Lower leg skin (tissue), 4 donors: ENCODE measurements around the gene GHR. TPM values are rescaled to one million over a fixed set of nuclear protein-coding genes. Genes with fewer than 3 reads are reported as not detected.

Source experiments
- DNase-seq, 2 donors: peaks; one replicate each; pipeline ENCODE4 v3.0.0-alpha.2; 2019; ENCODE audit warnings: low spot score in 2 of 2
- H3K4me3 ChIP-seq: fragments of 200-600 bp; sonication (generic); 2 replicates; pipeline ENCODE4 v1.5.1; 2017; ENCODE audit warnings: mild to moderate bottlenecking, low read depth; ENCODE audit not compliant: poor library complexity, severe bottlenecking
- POLR2A ChIP-seq, 2 donors: fragments of 450-650 bp; IDR thresholded peaks; one replicate each; pipeline ENCODE4 v1.6.1; 2016 to 2017; ENCODE audit warnings: antibody characterized with exemption in 2 of 2, mild to moderate bottlenecking in 1 of 2, moderate library complexity in 1 of 2
- WGBS, 2 donors: methylation state at CpG; one replicate each; pipeline ENCODE4 v1.1.5; 2018; 5-methylcytosine and 5-hydroxymethylcytosine counted together
- intact Hi-C: fragments of 100-400 bp; cut with DNase I; formaldehyde crosslinking; loops from one replicate; pipeline ENCODE4 v1.15.0; 2023; ENCODE audit warnings: low total_unique reads
- total RNA-seq, 4 donors: library from RNA; depleted of rRNA; stranded (reverse); fragments of >200 nt; gene quantifications; one replicate each; pipeline ENCODE4 v1.1.0, GENCODE V29; 2016
- TF ChIP-seq, protein P1 (sequence below), 3 donors: fragments of 450-650 bp; IDR thresholded peaks; one replicate each; pipeline ENCODE4 v1.5.1; 2016; ENCODE audit warnings: antibody characterized with exemption in 3 of 3, mild to moderate bottlenecking in 3 of 3, moderate library complexity in 2 of 3

GHR gene
- total RNA-seq, 4 donors from 2014 or later = 10.5 to 23.1 (median 14.2) TPM

DNA sequence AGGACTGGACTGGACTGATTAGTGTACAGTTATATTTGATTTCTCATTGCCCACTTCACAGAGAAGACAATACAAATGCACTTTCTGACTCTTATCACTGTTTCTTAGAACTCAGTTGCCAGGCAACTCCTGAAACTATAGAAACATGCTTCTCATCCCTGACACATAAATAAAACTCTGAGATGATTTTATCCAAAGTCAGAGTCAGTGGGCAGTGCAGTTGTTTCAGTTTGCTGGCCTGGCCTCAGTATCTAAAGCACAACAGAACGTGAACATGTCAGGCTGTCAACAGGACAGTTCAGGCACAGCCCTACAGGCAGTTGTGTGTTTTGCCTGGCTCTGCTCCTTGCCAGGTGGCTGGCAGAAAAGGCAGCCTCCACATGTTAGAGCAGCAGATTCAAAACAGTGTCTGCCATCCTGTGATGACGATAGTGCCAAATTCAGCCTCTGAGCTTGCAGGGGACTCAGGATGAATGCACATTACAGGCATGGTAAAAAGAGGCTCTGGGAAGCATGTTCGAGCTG lies 268.2 kb downstream of the GHR start:
- no peak overlapping the region for H3K4me3 ChIP-seq
- intact Hi-C loops = no loop called here
- DNase-seq = no peak
- WGBS, 2 donors = 28 to 38% methylated on average over 3 of the region's 3 CpGs
- no peak for TF ChIP-seq POLR2A (IDR thresholded peaks at IDR 0.05)
- TF ChIP-seq, protein P1, sequence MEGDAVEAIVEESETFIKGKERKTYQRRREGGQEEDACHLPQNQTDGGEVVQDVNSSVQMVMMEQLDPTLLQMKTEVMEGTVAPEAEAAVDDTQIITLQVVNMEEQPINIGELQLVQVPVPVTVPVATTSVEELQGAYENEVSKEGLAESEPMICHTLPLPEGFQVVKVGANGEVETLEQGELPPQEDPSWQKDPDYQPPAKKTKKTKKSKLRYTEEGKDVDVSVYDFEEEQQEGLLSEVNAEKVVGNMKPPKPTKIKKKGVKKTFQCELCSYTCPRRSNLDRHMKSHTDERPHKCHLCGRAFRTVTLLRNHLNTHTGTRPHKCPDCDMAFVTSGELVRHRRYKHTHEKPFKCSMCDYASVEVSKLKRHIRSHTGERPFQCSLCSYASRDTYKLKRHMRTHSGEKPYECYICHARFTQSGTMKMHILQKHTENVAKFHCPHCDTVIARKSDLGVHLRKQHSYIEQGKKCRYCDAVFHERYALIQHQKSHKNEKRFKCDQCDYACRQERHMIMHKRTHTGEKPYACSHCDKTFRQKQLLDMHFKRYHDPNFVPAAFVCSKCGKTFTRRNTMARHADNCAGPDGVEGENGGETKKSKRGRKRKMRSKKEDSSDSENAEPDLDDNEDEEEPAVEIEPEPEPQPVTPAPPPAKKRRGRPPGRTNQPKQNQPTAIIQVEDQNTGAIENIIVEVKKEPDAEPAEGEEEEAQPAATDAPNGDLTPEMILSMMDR (IDR thresholded peaks at IDR 0.05) = no peak

GRCh38 chr5:42701351-42702059 lies 278.3 kb downstream of the GHR start:
- TF ChIP-seq, protein P1 (IDR thresholded peaks at IDR 0.05) = no peak
- TF ChIP-seq POLR2A (IDR thresholded peaks at IDR 0.05) = no peak
- 88 to 91% methylated on average over 7 of the region's 7 CpGs for WGBS, 2 donors
- intact Hi-C loops = no loop called here
- H3K4me3 ChIP-seq = no peak overlapping the region
- DNase-seq = no peak

DNA sequence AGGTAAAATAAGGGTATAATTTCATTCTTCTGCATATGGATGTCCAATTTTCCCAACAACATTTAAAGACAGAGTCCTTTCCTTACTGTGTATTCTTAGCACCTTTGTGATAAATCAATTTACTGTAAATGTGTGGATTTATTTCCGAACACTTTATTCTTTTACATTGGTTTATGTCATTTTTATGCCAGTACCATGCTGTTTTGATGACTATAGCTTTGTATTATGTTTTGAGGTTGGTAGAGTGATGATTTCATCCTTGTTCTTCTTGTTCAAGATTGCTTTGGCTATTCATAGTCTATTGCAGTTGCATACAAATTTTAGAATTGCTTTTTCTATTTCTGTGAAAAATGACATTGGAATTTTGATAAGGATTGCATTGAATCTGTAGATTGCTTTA lies 280.0 kb downstream of the GHR start:
- TF ChIP-seq, protein P1 (IDR thresholded peaks at IDR 0.05) = no peak
- no peak for TF ChIP-seq POLR2A (IDR thresholded peaks at IDR 0.05)
- 0 to 69% methylated on average over 1 of the region's 1 CpG for WGBS, 2 donors
- H3K4me3 ChIP-seq = no peak overlapping the region
- no peak for DNase-seq
- intact Hi-C loops = no loop called here

- no peak for DNase-seq
- 81 to 85% methylated on average over 3 of the region's 3 CpGs for WGBS, 2 donors
- intact Hi-C loops = no loop called here
- H3K4me3 ChIP-seq = no peak overlapping the region
- TF ChIP-seq, protein P1 (IDR thresholded peaks at IDR 0.05) = no peak
These were observed 292.5 kb downstream of the GHR start for GRCh38 chr5:42715785-42716184.

DNA sequence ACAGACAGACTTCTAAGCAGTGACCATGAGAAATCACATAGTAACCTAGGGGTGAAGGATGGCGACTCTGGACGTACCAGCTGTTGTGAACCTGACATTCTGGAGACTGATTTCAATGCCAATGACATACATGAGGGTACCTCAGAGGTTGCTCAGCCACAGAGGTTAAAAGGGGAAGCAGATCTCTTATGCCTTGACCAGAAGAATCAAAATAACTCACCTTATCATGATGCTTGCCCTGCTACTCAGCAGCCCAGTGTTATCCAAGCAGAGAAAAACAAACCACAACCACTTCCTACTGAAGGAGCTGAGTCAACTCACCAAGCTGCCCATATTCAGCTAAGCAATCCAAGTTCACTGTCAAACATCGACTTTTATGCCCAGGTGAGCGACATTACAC lies 295.4 kb downstream of the GHR start:
- 92 to 96% methylated on average over 4 of the region's 4 CpGs for whole genome bisulfite sequencing, 2 donors

More for the DNA sequence above, 295.4 kb downstream of the GHR start:
- no peak overlapping the region for H3K4me3 ChIP-seq
- intact Hi-C loops = no loop called here
- DNase-seq = no peak
- TF ChIP-seq, protein P1 (IDR thresholded peaks at IDR 0.05) = no peak
- no peak for TF ChIP-seq POLR2A (IDR thresholded peaks at IDR 0.05)
